Lower leg skin (tissue), 3 donors: ENCODE results near the gene PFDN1.

ENCODE experiments used
- CTCF ChIP-seq, 3 donors: fragments of 450-650 bp; IDR thresholded peaks; one replicate each; pipeline ENCODE4 v1.5.1; 2016; ENCODE audit warnings: antibody characterized with exemption in 3 of 3, mild to moderate bottlenecking in 3 of 3, moderate library complexity in 2 of 3
- POLR2A ChIP-seq, 2 donors: fragments of 450-650 bp; IDR thresholded peaks; one replicate each; pipeline ENCODE4 v1.6.1; 2016 to 2017; ENCODE audit warnings: antibody characterized with exemption in 2 of 2, mild to moderate bottlenecking in 1 of 2, moderate library complexity in 1 of 2

GRCh38 chr5:140217299-140218026 lies 85.4 kb downstream of the PFDN1 start:
- TF ChIP-seq CTCF (IDR thresholded peaks at IDR 0.05): no peak
- TF ChIP-seq POLR2A (IDR thresholded peaks at IDR 0.05): no peak
